Measurements from ENCODE around the gene SIGLEC9.
A peak's percentile ranks its signal among the peaks of the same experiment; 100 is the strongest.

SIGLEC9 gene

GRCh38 chr19:51103926-51104341 lies 20.8 kb upstream of the SIGLEC9 start:
- Histone ChIP-seq H3K9ac (ENCODE audit: low read depth, low read length) (no peak overlapping the region), H3K36me3 (ENCODE audit: insufficient read depth, low read length) (no peaks in the 10 kb centered on the region; the same call in 1 of the 2 replicates), H3K9me3 (ENCODE audit: control insufficient read depth, insufficient read depth, low read length) (no peaks in the 10 kb centered on the region)

GRCh38 chr19:51107406-51108065 lies 17.2 kb upstream of the SIGLEC9 start:
- no peaks in the 10 kb centered on the region for H3K9me3 ChIP-seq (ENCODE audit: control insufficient read depth, insufficient read depth, low read length)
- peak overlapping the region; percentile 71; the same call in 1 of the 2 replicates for H3K9ac ChIP-seq (ENCODE audit: low read depth, low read length)
- H3K4me1 ChIP-seq (ENCODE audit: insufficient read depth, low read length) = 0 out of 2 replicates have a peak, but pooled peaks cover 4% of the 10 kb centered on the region
- H3K36me3 ChIP-seq (ENCODE audit: insufficient read depth, low read length) = no peaks in the 10 kb centered on the region; the same call in 1 of the 2 replicates

More at GRCh38 chr19:51103926-51104341, 20.8 kb upstream of the SIGLEC9 start:
- H3K4me1 ChIP-seq (ENCODE audit: insufficient read depth, low read length) = 0 out of 2 replicates have a peak, but pooled peaks cover 4% of the 10 kb centered on the region

GRCh38 chr19:51108066-51108804 lies 16.5 kb upstream of the SIGLEC9 start, which contains the start of gene CTU1:
TSS of gene CTU1 (minus strand) at chr19:51108409. CDS start at chr19:51104569, 3,840 bp downstream.
- Histone ChIP-seq H3K4me1 (ENCODE audit: insufficient read depth, low read length) (0 out of 2 replicates have a peak, but pooled peaks cover 4% of the 10 kb centered on the region), H3K36me3 (ENCODE audit: insufficient read depth, low read length) (no peaks in the 10 kb centered on the region; the same call in 1 of the 2 replicates), H3K9ac (ENCODE audit: low read depth, low read length) (peak within 1 kb of the TSS; percentile 71), H3K9me3 (ENCODE audit: control insufficient read depth, insufficient read depth, low read length) (no peaks in the 10 kb centered on the region)

- no peaks in the 10 kb centered on the region; the same call in 1 of the 2 replicates for H3K36me3 ChIP-seq (ENCODE audit: insufficient read depth, low read length)
- H3K9me3 ChIP-seq (ENCODE audit: control insufficient read depth, insufficient read depth, low read length) = no peaks in the 10 kb centered on the region
- 0 out of 2 replicates have a peak, but pooled peaks cover 4% of the 10 kb centered on the region for H3K4me1 ChIP-seq (ENCODE audit: insufficient read depth, low read length)
- peak overlapping the region; percentile 61 for H3K9ac ChIP-seq (ENCODE audit: low read depth, low read length)
Observed at GRCh38 chr19:51108805-51109146, 15.9 kb upstream of the SIGLEC9 start.

- no peaks in the 10 kb centered on the region for H3K9me3 ChIP-seq (ENCODE audit: control insufficient read depth, insufficient read depth, low read length)
- no peak overlapping the region for H3K9ac ChIP-seq (ENCODE audit: low read depth, low read length)
- no peaks in the 10 kb centered on the region; the same call in 1 of the 2 replicates for H3K36me3 ChIP-seq (ENCODE audit: insufficient read depth, low read length)
- 0 out of 2 replicates have a peak, but pooled peaks cover 4% of the 10 kb centered on the region for H3K4me1 ChIP-seq (ENCODE audit: insufficient read depth, low read length)
Observed at GRCh38 chr19:51110666-51110971, 14.1 kb upstream of the SIGLEC9 start.

- H3K9ac ChIP-seq (ENCODE audit: low read depth, low read length) = no peak overlapping the region
- no peaks in the 10 kb centered on the region for H3K9me3 ChIP-seq (ENCODE audit: control insufficient read depth, insufficient read depth, low read length)
- H3K36me3 ChIP-seq (ENCODE audit: insufficient read depth, low read length) = no peaks in the 10 kb centered on the region; the same call in 1 of the 2 replicates
- 0 out of 2 replicates have a peak, but pooled peaks cover 4% of the 10 kb centered on the region for H3K4me1 ChIP-seq (ENCODE audit: insufficient read depth, low read length)
Observed at GRCh38 chr19:51111606-51112005, 13.1 kb upstream of the SIGLEC9 start.

- no peaks in the 10 kb centered on the region for H3K9me3 ChIP-seq (ENCODE audit: control insufficient read depth, insufficient read depth, low read length)
- H3K9ac ChIP-seq (ENCODE audit: low read depth, low read length) = no peak overlapping the region
- no peaks in the 10 kb centered on the region for H3K36me3 ChIP-seq (ENCODE audit: insufficient read depth, low read length)
- no peaks in the 10 kb centered on the region for H3K4me1 ChIP-seq (ENCODE audit: insufficient read depth, low read length)
Observed at GRCh38 chr19:51114087-51114729, 10.5 kb upstream of the SIGLEC9 start.

- Histone ChIP-seq H3K9ac (ENCODE audit: low read depth, low read length) (no peak overlapping the region), H3K4me1 (ENCODE audit: insufficient read depth, low read length) (0 out of 2 replicates have a peak, but pooled peaks cover 2% of the 10 kb centered on the region), H3K9me3 (ENCODE audit: control insufficient read depth, insufficient read depth, low read length) (no peaks in the 10 kb centered on the region), H3K36me3 (ENCODE audit: insufficient read depth, low read length) (no peaks in the 10 kb centered on the region)
Observed at GRCh38 chr19:51116736-51117286, 7.9 kb upstream of the SIGLEC9 start.

- Histone ChIP-seq H3K9ac (ENCODE audit: low read depth, low read length) (no peak overlapping the region), H3K9me3 (ENCODE audit: control insufficient read depth, insufficient read depth, low read length) (no peaks in the 10 kb centered on the region), H3K36me3 (ENCODE audit: insufficient read depth, low read length) (no peaks in the 10 kb centered on the region), H3K4me1 (ENCODE audit: insufficient read depth, low read length) (peaks cover 6% of the 10 kb centered on the region; the same call in 1 of the 2 replicates)
Observed at GRCh38 chr19:51119101-51119500, 5.6 kb upstream of the SIGLEC9 start.

GRCh38 chr19:51119611-51120010 lies 5.1 kb upstream of the SIGLEC9 start:
- Histone ChIP-seq H3K4me1 (ENCODE audit: insufficient read depth, low read length) (peaks cover 6% of the 10 kb centered on the region; the same call in 1 of the 2 replicates), H3K9me3 (ENCODE audit: control insufficient read depth, insufficient read depth, low read length) (no peaks in the 10 kb centered on the region), H3K9ac (ENCODE audit: low read depth, low read length) (no peak overlapping the region)

GRCh38 chr19:51120160-51120559 lies 4.5 kb upstream of the SIGLEC9 start:
- Histone ChIP-seq H3K36me3 (ENCODE audit: insufficient read depth, low read length) (no peaks in the 10 kb centered on the region), H3K9ac (ENCODE audit: low read depth, low read length) (no peak overlapping the region), H3K4me1 (ENCODE audit: insufficient read depth, low read length) (peaks cover 6% of the 10 kb centered on the region; the same call in 1 of the 2 replicates), H3K9me3 (ENCODE audit: control insufficient read depth, insufficient read depth, low read length) (no peaks in the 10 kb centered on the region)

More at GRCh38 chr19:51119611-51120010, 5.1 kb upstream of the SIGLEC9 start:
- H3K36me3 ChIP-seq (ENCODE audit: insufficient read depth, low read length) = no peaks in the 10 kb centered on the region

GRCh38 chr19:51121257-51121656 lies 3.4 kb upstream of the SIGLEC9 start:
- H3K9ac ChIP-seq (ENCODE audit: low read depth, low read length) = no peak overlapping the region
- H3K9me3 ChIP-seq (ENCODE audit: control insufficient read depth, insufficient read depth, low read length) = no peaks in the 10 kb centered on the region
- H3K36me3 ChIP-seq (ENCODE audit: insufficient read depth, low read length) = no peaks in the 10 kb centered on the region
- peaks cover 6% of the 10 kb centered on the region; the same call in 1 of the 2 replicates for H3K4me1 ChIP-seq (ENCODE audit: insufficient read depth, low read length)

GRCh38 chr19:51122112-51122981 lies 2.4 kb upstream of the SIGLEC9 start:
- Histone ChIP-seq H3K4me1 (ENCODE audit: insufficient read depth, low read length) (peaks cover 6% of the 10 kb centered on the region; the same call in 1 of the 2 replicates), H3K9me3 (ENCODE audit: control insufficient read depth, insufficient read depth, low read length) (no peaks in the 10 kb centered on the region), H3K36me3 (ENCODE audit: insufficient read depth, low read length) (no peaks in the 10 kb centered on the region), H3K9ac (ENCODE audit: low read depth, low read length) (no peak overlapping the region)

All from ES-I3 (cell line).